Measurements from ENCODE around the gene ERCC6L2. TPM values are rescaled to one million over a fixed set of nuclear protein-coding genes. Genes with fewer than 3 reads are reported as not detected.

Gene ERCC6L2
- total and polyA plus RNA-seq, 2 of the 4 experiments (the other 2 are of a cell fraction), result 13.0 to 67.6 TPM

- Histone ChIP-seq H3K18ac (ENCODE audit: low read depth, low read length) (no peak overlapping the region), H3K36me3 (ENCODE audit: control insufficient read depth, insufficient read depth, low read length) (peaks cover 25% of the 10 kb centered on the region), H3K4me3 (ENCODE audit: insufficient read depth, low read depth, low read length) (no peak overlapping the region), H3K56ac (ENCODE audit: extremely low read depth, insufficient read depth, low read length) (no peak overlapping the region), H2BK15ac (ENCODE audit: low read depth, low read length) (no peak overlapping the region), H2BK20ac (ENCODE audit: low read depth, low read length) (no peak overlapping the region), H3K79me1 (ENCODE audit: low read depth in 1 of 2, low read length in 2 of 2) (0 out of 4 replicates have a peak, but pooled peaks cover 0 to under 1% of the 10 kb centered on the region in 2 experiments), H2AK5ac (ENCODE audit: low read depth, low read length) (no peak overlapping the region), H3K9me1 (ENCODE audit: insufficient read depth, low read length) (no peaks in the 10 kb centered on the region), H2BK5ac (ENCODE audit: low read depth, low read length, poor library complexity, severe bottlenecking) (no peak overlapping the region), H3K9me3 (ENCODE audit: control insufficient read depth, insufficient read depth, low read length) (no peaks in the 10 kb centered on the region), H2AK9ac (replicated peaks; ENCODE audit: low read depth, low read length, poor library complexity) (no peak overlapping the region), H3K4me1 (ENCODE audit: control insufficient read depth, insufficient read depth, low read length) (no peaks in the 10 kb centered on the region), H2AFZ (replicated peaks; ENCODE audit: low read length, poor library complexity) (no peak overlapping the region), H2BK120ac (ENCODE audit: low read depth, low read length) (no peak overlapping the region), H3K4ac (ENCODE audit: low read depth, low read length) (no peak overlapping the region), H3K27me3 (ENCODE audit: control insufficient read depth, insufficient read depth, low read length) (no peaks in the 10 kb centered on the region), H4K5ac (ENCODE audit: low read depth, low read length) (no peak overlapping the region), H3K14ac (replicated peaks; ENCODE audit: low read depth, low read length) (no peak overlapping the region), H4K20me1 (ENCODE audit: insufficient read depth, low read length) (no peaks in the 10 kb centered on the region; the same call in 1 of the 2 replicates), H3K9ac (ENCODE audit: low read depth, low read length) (no peak overlapping the region), H3K27ac (ENCODE audit: insufficient read depth, low read length) (no peak overlapping the region), H3K4me2 (ENCODE audit: low read depth, low read length) (no peak overlapping the region), H4K91ac (ENCODE audit: insufficient read depth, low read depth, low read length) (no peak overlapping the region), H3K23ac (ENCODE audit: low read depth, low read length) (no peak overlapping the region), H4K8ac (ENCODE audit: low read depth in 2 of 2, low read length in 2 of 2) (no peak overlapping the region)
- no peak for TF ChIP-seq NFE2L2 (IDR thresholded peaks at IDR 0.05; ENCODE audit: low read depth, low read length)
- no peak for TF ChIP-seq MAFK (IDR thresholded peaks at IDR 0.05; ENCODE audit: low read depth, low read length)
- TF ChIP-seq POLR2A (IDR thresholded peaks at IDR 0.05; ENCODE audit: low read depth, low read length), result no peak
- TF ChIP-seq MAZ (IDR thresholded peaks at IDR 0.05; ENCODE audit: borderline replicate concordance, low read depth, low read length), result no peak
- no peak for TF ChIP-seq ELK1 (IDR thresholded peaks at IDR 0.05; ENCODE audit: borderline replicate concordance, low read depth, low read length)
- TF ChIP-seq MXI1 (IDR thresholded peaks at IDR 0.05; ENCODE audit: borderline replicate concordance, low read depth, low read length), result no peak
- no peak for TF ChIP-seq RCOR1 (IDR thresholded peaks at IDR 0.05; ENCODE audit: insufficient replicate concordance, low read length)
- TF ChIP-seq RAD21 (IDR thresholded peaks at IDR 0.05; ENCODE audit: low read length), result no peak
- no peak for TF ChIP-seq RFX5 (IDR thresholded peaks at IDR 0.05; ENCODE audit: low read depth, low read length)
- TF ChIP-seq FOS (IDR thresholded peaks at IDR 0.05; ENCODE audit: low read depth, low read length), result no peak
- TF ChIP-seq BHLHE40 (IDR thresholded peaks at IDR 0.05; ENCODE audit: low read depth, low read length), result no peak
- no peak for TF ChIP-seq CEBPB (IDR thresholded peaks at IDR 0.05; ENCODE audit: low read depth, low read length)
- TF ChIP-seq CHD1 (IDR thresholded peaks at IDR 0.05; ENCODE audit: low read depth, low read length), result no peak
- TF ChIP-seq CTCF (conservative IDR thresholded peaks at IDR 0.05; ENCODE audit: low read depth, low read length), result no peak
- TF ChIP-seq USF2 (IDR thresholded peaks at IDR 0.05; ENCODE audit: low read depth, low read length), result no peak
- TF ChIP-seq SMC3 (IDR thresholded peaks at IDR 0.05; ENCODE audit: low read depth, low read length), result no peak
- intact Hi-C loops (cut with micrococcal nuclease) (no loop called here), dilution Hi-C loops (cut with HindIII; ENCODE audit: low sequenced_read_pairs, unreplicated experiment) (no loop called here), in situ Hi-C loops (cut with MboI; ENCODE audit: low sequenced_read_pairs) (no loop called here)
- no TSS peak for BruUV-seq (replicated peaks)
- DNase-seq (no peak), ATAC-seq (ENCODE audit: low read depth) (no peak)
- WGBS, 2 experiments (ENCODE audit: extremely low coverage in 2 of 2, insufficient read length in 1 of 2), result no CpG with 5 or more reads among the region's 1 CpG
- ChIA-PET CTCF (no interaction called here), POLR2A (ENCODE audit: unreplicated experiment) (no interaction called here)
These were observed 49.5 kb downstream of the ERCC6L2 start for GRCh38 chr9:95924987-95925386.
